Measurements from ENCODE around the gene NPTX1. TPM values are rescaled to one million over a fixed set of nuclear protein-coding genes. Genes with fewer than 3 reads are reported as not detected.

Gene NPTX1
- total RNA-seq, 4 donors from 2014 or later: 0.40 to 22.8 (median 7.2) TPM

GRCh38 chr17:80418589-80418988 is 57.8 kb downstream of the NPTX1 start:
- 91 to 93% methylated on average over 2 to 11 of the region's 11 CpGs for WGBS, 2 donors (ENCODE audit: low coverage in 1 of 2)
- intact Hi-C loops (cut with DNase I; ENCODE audit: low total_unique reads) (no loop called here), in situ Hi-C loops (cut with MboI; ENCODE audit: low pct_ligation_motif_present in 1 of 4, low pct_unique_long_range_greater_than_20kb in 1 of 4, low sequenced_read_pairs in 3 of 4) (no loop called here)

More at GRCh38 chr17:80418589-80418988, 57.8 kb downstream of the NPTX1 start:
- TF ChIP-seq CTCF (IDR thresholded peaks at IDR 0.05): no peak
- no peak for TF ChIP-seq POLR2AphosphoS5 (IDR thresholded peaks at IDR 0.05)
- TF ChIP-seq POLR2A (IDR thresholded peaks at IDR 0.05): no peak
- TF ChIP-seq EP300 (IDR thresholded peaks at IDR 0.05; ENCODE audit: low read depth): no peak
- Histone ChIP-seq H3K4me3 (no peak overlapping the region), H3K27ac (no peak overlapping the region), H3K36me3 (no peaks in the 10 kb centered on the region), H3K4me1 (peaks cover 0 to 21% (median 15%) of the 10 kb centered on the region in 4 donors), H3K9me3 (no peaks in the 10 kb centered on the region), H3K27me3 (peaks cover 6% of the 10 kb centered on the region)
- no peak for DNase-seq

Small RNA genes within 50 kb of the gene (small RNA-seq; reads per million reads assigned to genes)
- gene AC120024.2 (0 reads per million in 4 donors), gene AC120024.3 (0 reads per million in 4 donors), gene MIR4730 (0 reads per million in 4 donors)

Other genes with a start within 250 kb of the NPTX1 start
- gene RNF213, start 215.8 kb downstream of the NPTX1 start, total RNA-seq: 100 to 1,000 TPM; 113 to 174 (median 159) TPM
- gene ENDOV, start 61.4 kb downstream of the NPTX1 start, total RNA-seq: 10 to 100 TPM; 14.9 to 26.9 (median 19.9) TPM
- gene RPTOR, start 68.2 kb upstream of the NPTX1 start, total RNA-seq: 10 to 100 TPM; 28.9 to 79.3 (median 48.0) TPM